OCI-M2 (cell line): ENCODE data around the gene MLLT6.

Source experiments
- DNase-seq: peaks from one replicate; lab custom pipeline; 2025; ENCODE audit not compliant: unreplicated experiment; lab: John Stamatoyannopoulos, UW

MLLT6 gene

DNA sequence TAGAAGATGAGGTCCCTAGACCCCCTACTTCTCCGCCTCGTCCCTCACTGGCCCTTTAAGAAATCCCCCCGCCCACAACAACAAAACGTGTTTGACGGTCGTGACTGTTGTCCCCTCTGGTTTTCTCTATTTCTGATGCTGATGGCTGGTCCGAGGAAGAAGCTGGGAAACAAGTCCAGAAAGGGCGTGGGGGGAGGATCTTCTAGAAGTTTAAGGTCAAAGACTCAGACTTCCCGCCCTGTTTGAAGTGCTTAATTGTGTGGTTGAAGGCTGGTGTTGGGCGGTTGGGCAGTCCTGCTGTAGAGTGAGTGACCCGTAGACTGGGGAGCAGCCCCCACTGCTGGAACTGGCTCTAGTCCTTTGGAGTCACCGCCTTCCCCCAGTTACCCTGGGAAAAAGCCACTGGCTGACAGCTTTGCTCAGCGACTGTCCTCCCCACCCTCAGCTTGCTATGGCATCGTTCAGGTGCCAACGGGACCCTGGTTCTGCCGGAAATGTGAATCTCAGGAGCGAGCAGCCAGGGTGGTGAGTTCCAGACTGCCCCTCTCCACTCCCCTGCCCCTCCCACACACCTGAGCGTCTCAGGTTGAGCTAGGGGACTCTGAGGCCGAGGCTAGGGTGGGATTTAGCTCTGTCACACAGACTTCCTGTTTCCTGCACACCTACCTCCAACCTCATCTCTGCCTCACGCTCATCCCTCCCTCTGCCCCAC, 1.6 kb downstream of the MLLT6 start:
- no peak for DNase-seq

DNA sequence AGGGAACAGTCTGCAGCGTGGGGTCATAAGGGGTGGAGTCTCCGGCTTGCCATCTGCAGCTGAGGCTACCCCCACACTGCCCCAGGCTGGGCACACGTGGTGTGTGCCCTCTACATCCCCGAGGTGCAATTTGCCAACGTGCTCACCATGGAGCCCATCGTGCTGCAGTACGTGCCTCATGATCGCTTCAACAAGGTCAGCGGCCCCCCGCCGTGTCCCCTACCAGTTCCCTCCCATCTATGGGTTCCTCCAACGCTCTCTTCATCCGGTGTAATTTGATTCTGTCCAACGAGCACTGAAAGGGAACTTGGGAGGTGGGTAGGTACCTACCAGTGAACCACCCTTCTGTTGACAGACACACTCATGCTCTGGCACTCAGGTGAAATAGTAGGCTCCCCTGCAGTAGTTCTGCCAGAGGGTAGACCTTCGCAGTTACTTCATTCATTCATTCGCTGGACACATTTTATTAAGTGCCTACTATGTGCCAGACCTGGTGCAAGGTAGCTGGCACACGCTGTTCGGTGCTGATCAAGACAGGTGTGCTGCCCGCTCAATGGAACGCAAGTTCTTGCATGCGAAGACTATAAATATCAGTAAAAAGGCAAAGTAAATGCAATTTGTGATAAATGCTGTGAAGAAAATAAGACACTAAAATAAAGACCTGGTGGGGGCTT, 2.7 kb downstream of the MLLT6 start:
- DNase-seq = no peak

DNA sequence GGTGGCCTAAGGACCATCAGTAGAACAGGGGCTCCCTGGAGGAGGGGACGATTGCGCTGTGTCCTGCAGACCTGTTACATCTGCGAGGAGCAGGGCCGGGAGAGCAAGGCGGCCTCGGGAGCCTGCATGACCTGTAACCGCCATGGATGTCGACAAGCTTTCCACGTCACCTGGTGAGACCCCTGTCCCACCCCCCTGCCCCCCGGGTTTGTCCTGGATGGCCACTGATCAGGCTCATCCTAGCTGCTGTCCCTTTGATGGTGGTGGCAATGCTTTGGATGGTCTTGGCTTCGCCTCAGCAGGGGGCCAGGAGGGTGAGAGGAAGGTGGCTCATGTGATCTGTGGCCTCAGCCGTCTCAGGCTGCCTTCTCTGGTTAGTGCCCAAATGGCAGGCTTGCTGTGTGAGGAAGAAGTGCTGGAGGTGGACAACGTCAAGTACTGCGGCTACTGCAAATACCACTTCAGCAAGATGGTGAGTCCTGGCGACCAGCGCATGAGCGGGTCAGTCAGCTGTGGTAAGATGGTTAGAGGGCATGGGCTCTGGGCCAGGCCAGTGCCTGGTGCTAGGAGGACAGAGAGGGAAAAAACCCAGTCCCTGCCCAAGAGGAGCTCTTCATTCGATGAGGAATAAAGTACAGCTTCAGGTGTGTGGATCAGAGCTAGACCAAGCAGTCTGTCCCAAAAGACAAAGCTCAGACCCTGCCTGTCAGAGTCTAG, 4.2 kb downstream of the MLLT6 start:
- no peak for DNase-seq

DNA sequence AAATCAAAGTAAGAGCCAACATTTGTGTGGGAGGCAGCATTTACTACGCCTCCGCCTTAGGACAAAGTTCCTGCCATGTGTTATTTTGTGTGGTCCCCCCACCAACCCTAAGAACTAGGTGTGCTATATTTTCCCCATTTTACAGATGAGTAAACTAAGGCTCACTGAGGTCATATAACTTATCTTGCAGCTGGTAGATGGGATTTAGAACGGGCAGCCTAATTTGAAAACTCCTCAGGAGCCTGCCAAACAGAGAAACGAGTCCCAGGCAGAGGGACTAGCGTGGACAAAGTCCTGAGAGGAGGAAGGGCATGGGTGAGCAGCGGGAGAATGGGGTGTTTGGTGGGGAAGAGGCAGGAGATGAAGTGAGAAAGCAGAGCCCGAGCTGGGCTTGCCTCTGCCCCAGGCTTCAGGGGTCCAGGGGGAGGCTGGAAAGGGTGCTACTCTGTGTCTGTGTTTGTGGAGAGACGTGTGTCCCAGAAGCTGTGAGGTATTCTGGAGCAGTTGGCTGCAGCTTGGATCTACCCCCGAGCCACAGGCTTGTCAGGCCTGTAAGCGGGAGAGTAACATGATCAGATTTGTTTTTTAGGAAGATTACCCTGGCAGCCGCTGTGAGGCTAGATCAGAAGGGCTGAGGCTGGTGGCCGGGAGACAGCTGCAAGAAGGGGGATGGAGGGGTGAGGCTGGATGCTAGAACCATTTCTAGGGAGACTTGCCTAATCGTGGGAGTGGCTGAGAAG, 5.0 kb downstream of the MLLT6 start:
- DNase-seq = no peak

DNA sequence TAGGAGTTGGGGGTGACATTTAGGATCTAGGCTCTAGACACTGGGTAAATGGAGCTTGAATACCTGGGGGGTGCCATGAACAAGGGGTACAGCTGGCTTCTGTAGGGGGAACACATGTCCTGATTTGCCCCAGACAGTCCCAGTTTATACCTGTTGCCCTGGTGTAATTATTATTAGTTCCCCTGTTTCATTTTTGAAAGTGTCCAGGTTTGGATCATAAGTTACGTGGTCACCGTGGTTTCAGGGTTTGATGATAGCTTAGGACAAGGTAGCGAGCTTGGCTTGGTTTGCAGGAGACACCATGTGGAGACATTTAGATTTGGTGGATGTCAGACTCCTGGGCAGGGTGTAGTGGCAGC, 5.5 kb downstream of the MLLT6 start:
- no peak for DNase-seq

DNA sequence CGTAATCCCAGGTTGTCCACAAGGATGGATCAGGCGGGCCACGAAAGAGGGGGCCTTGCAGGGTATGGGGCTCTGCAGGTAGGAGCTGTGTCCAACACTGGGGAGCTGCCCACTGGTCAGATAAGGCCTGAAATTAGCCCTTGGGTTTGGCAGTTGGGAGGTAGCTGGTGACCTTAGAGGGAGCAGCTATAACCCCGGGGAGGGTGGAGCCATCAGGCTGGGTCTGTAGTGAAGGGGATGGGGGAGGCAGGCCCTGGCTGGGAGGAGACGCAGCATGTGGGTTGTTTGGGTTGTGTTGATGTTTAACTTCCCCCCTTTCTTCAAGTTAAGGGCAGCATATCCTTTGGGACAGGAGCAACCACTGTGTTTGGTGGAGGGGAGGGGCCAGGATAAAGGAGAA, 5.9 kb downstream of the MLLT6 start:
- DNase-seq = no peak

DNA sequence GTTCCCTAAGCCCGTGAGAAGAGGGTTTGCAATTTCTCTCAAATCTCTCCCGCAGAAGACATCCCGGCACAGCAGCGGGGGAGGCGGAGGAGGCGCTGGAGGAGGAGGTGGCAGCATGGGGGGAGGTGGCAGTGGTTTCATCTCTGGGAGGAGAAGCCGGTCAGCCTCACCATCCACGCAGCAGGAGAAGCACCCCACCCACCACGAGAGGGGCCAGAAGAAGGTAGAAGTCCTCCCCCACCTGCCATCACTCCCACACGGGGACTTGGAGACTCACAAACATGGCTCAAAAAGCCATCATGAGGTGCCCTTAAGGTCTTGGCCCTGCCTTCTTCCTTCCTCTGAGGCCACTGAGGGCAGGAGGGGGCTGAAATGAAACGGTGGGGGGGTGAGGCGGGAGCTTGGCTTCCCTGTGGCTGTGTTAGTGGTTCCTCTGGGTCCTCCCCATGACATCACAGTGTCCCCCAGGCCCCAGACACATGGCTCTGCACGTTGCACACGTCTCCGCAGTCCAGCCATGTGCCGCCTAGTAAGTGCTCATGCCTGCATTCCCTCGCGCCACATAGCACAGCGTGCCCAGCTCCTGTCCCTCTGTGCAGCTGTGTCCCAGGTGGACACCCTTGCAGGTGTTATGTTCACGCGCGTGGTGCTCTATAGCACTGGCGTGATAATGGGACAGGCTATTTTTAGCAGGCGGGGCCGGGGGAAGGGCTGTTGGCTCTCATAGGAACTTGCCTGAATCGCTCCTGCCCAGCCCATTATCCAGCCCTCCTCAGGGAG, 6.9 kb downstream of the MLLT6 start:
- no peak for DNase-seq

DNA sequence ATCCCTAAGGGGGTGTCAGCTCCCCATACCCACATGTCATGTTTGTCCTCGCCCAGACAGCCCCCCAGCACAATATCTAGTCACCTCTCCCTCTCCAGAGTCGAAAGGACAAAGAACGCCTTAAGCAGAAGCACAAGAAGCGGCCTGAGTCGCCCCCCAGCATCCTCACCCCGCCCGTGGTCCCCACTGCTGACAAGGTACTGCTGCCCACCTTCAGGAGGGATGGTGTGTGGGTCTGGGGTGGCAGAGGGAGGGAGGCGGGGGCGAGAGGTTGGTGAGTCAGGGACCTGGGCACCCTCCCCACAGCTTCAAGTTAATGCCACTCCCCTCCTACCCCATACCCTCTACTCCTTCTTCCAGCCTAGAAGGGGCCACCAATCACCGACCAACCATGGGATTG, 7.5 kb downstream of the MLLT6 start:
- no peak for DNase-seq

DNA sequence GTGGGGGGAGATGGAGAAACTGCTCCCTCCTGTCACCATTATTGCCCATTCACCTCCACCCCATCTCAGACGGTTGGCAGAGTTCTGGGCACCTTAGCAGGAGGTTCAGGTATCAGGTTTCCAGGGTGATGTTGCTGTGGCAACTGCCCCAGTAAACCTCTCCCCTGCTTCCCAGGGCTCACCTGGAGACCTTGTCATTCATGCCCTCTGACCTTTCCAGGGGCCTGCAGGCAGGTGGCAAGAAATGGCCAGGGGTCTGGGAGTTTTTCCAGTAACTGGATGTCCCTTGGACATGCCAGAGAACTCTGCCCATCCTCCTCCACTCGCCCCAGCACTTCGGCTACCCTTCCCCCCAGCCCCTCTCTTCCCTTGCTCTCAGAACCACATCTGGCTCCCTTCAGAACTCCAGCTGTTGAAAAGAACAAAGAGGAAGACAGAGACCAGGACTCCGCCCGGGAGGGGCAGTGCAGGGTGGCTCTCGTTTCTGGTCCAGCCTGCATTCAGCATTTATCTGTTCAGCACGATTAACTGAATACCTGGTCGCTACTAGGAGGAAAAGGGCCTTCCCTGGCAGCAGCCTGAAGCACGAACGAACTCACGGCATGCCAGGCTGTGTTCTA, 8.5 kb downstream of the MLLT6 start:
- DNase-seq = no peak

DNA sequence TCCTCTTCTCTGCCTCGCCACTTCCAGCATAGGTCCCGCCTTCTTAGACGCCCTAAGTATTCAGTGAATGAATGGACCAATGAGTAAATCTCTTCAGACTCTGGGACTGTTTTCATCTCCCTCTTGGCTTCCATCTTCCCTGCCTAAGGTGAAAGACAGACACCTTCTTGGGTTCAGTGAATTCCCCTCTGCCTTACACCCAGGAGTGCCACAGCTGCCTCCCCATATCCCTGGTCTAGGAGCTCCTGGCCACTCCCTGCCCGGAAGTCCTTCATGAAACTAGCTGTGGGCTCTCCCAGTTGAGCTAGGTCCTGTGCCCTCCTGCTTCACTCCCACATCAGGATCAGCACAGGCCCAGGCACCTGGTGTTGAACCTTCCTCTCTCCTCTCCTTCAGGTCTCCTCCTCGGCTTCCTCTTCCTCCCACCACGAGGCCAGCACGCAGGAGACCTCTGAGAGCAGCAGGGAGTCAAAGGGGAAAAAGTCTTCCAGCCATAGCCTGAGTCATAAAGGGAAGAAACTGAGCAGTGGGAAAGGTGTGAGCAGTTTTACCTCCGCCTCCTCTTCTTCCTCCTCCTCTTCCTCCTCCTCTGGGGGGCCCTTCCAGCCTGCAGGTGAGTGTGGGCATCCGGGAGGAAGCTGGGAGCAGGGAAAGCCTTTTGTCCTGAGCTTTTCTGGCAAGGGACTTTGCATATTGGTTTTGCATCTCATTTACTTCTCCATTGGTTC, 10.3 kb downstream of the MLLT6 start:
- no peak for DNase-seq

DNA sequence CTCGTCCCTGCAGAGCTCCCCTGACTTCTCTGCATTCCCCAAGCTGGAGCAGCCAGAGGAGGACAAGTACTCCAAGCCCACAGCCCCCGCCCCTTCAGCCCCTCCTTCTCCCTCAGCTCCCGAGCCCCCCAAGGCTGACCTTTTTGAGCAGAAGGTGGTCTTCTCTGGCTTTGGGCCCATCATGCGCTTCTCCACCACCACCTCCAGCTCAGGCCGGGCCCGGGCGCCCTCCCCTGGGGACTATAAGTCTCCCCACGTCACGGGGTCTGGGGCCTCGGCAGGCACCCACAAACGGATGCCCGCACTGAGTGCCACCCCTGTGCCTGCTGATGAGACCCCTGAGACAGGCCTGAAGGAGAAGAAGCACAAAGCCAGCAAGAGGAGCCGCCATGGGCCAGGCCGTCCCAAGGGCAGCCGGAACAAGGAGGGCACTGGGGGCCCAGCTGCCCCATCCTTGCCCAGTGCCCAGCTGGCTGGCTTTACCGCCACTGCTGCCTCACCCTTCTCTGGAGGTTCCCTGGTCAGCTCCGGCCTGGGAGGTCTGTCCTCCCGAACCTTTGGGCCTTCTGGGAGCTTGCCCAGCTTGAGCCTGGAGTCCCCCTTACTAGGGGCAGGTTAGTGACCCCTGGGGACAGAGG, 11.4 kb downstream of the MLLT6 start:
- DNase-seq = no peak

DNA sequence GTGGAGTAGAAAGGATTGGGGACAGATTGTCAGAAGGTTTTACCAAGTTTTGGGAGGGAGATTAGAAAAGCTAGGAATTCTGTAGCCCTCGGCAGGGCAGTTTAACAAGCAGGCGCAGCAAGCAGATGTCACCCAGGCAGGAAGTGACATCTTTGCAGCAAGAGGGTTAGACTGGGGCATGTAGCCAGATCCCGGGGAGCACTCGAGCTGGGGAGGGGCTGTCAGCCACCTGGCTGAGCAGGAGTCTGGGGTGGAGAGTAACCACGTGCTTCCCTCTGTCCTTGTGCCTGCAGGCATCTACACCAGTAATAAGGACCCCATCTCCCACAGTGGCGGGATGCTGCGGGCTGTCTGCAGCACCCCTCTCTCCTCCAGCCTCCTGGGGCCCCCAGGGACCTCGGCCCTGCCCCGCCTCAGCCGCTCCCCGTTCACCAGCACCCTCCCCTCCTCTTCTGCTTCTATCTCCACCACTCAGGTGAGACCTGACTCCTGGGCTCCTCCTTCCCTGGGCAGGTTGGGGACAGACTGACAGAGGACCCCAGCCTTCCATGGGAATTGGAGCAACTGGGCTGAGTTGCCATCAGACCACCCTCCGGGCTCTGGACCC, 12.2 kb downstream of the MLLT6 start:
- no peak for DNase-seq

DNA sequence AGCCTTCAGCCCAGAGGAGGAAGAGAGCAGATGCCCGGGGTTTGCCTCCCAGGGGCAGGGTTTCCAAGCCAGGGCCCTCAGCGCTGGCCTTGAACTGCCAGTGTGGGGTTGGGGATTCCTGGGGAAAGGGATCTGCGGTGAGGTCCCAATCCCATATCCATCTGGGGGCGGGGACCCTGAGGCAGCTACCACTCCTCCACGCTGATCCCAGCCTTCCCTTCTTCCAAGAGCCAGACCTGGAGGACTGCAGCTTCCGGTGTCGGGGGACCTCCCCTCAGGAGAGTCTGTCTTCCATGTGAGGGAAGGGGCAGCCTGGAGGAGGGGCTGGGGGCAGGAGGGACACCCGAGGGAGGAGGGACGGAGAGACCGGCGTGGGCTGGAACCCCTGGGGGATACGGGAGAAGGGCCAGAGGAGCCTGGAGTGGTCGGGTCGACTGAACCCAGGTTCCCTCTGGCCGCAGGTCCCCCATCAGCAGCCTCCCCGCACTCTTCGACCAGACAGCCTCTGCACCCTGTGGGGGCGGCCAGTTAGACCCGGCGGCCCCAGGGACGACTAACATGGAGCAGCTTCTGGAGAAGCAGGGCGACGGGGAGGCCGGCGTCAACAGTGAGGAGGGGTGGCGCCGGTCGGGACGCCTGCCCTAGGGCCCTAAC, 14.3 kb downstream of the MLLT6 start:
- no peak for DNase-seq

DNA sequence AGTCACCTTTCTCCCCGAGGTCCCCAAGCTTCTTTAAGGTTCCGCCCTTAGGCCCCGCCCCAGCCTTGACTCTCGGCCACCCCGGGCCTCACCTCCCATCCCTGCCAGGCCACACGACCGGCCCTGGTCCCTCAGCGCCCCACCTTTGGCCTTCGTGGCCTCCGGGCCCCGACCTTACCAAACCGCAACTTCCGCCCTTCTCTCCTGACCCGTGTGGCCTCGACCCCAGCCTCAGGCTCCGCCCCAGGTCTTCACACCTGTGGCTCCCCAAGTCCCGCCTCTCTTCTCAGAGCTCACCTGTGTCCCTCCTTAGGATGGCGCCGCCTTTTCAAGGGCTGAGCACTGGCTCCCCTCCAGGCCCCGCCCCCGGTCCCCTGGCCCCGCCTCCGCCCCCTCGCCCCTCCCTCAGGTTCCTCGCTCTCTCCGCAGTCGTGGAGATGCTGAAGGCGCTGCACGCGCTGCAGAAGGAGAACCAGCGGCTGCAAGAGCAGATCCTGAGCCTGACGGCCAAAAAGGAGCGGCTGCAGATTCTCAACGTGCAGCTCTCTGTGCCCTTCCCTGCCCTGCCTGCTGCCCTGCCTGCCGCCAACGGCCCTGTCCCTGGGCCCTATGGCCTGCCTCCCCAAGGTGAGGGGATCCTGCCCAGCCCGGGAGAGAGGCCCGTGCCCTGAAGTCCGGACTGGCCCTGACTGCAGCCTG, 15.0 kb downstream of the MLLT6 start:
- DNase-seq = no peak

DNA sequence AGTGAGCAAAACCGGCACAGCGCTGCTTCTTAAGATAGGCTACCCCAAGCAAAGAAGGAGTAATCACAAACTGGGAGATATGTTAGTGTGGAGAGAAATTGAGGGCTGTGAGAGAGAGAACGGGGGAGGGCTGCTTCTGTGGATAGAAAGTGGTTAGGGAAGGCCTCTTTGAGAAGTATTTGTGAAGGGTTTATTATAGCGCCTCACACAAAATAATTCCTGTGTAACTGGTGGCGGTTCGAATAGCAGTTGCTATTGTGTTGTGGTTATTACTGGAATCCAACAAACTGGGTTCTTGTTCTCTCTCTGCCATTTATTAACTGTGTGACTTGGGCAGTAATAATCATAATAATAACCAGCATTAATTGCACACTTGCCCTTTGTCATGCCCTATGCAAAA, 15.9 kb downstream of the MLLT6 start:
- DNase-seq = no peak

DNA sequence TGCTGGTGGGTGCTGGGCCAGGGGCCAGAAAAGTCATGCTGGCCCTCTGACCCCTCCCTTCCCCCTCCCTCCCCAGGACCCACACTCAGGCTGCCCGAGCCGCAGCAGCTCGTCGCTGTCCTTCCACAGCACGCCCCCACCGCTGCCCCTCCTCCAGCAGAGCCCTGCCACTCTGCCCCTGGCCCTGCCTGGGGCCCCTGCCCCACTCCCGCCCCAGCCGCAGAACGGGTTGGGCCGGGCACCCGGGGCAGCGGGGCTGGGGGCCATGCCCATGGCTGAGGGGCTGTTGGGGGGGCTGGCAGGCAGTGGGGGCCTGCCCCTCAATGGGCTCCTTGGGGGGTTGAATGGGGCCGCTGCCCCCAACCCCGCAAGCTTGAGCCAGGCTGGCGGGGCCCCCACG, 16.7 kb downstream of the MLLT6 start:
- DNase-seq = no peak

DNA sequence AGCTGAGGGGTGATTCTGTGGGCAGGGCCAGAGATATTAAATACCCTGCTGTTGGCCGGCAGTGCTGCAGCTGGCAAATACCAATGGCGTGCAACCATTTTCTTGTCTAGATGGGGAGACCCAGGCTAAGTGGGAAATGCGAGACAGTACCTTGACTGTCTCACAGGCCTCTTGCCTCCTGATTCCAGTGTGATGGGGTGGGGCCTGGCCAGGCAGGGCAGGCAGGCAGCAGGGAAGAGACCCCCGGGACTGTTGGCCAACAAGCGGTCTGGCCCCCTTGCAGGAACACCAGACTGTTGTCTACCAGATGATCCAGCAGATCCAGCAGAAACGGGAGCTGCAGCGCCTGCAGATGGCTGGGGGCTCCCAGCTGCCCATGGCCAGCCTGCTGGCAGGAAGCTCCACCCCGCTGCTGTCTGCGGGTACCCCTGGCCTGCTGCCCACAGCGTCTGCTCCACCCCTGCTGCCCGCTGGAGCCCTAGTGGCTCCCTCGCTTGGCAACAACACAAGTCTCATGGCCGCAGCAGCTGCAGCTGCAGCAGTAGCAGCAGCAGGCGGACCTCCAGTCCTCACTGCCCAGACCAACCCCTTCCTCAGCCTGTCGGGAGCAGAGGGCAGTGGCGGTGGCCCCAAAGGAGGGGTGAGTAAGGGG, 19.4 kb downstream of the MLLT6 start:
- no peak for DNase-seq
